ENCODE results near the gene MPPED2.
"Not testable (repeated sequence)": the region's sequence is repeated elsewhere in the genome, so short reads cannot be mapped to it uniquely, and the experiment has no call there.

Gene MPPED2

GRCh38 chr11:30578406-30578805 lies 7.7 kb downstream of the MPPED2 start:
- no peak for DNase-seq

GRCh38 chr11:30573951-30574350 lies 12.2 kb downstream of the MPPED2 start:
- no peak for DNase-seq

GRCh38 chr11:30568931-30569330 lies 17.2 kb downstream of the MPPED2 start:
- DNase-seq, result no peak

- no peak for DNase-seq
Measured at GRCh38 chr11:30567644-30568043, 18.5 kb downstream of the MPPED2 start.

GRCh38 chr11:30567120-30567519 lies 19.0 kb downstream of the MPPED2 start:
- no peak for DNase-seq

- DNase-seq, result no peak
Measured at GRCh38 chr11:30566482-30566881, 19.7 kb downstream of the MPPED2 start.

GRCh38 chr11:30565027-30565426 lies 21.1 kb downstream of the MPPED2 start:
- no peak for DNase-seq

GRCh38 chr11:30561691-30562415 lies 24.3 kb downstream of the MPPED2 start:
- DNase-seq, result no peak

- DNase-seq, result no peak
Measured at GRCh38 chr11:30560206-30561106, 25.7 kb downstream of the MPPED2 start.

- DNase-seq, result no peak
Measured at GRCh38 chr11:30559004-30559403, 27.1 kb downstream of the MPPED2 start.

- not testable (repeated sequence) for DNase-seq
Measured at GRCh38 chr11:30554587-30554986, 31.6 kb downstream of the MPPED2 start.

- DNase-seq, result no peak
Measured at GRCh38 chr11:30553521-30554110, 32.5 kb downstream of the MPPED2 start.

GRCh38 chr11:30552839-30553238 lies 33.3 kb downstream of the MPPED2 start:
- no peak for DNase-seq

GRCh38 chr11:30550022-30550542 lies 36.1 kb downstream of the MPPED2 start:
- DNase-seq, result no peak

GRCh38 chr11:30549565-30549964 lies 36.6 kb downstream of the MPPED2 start:
- DNase-seq, result no peak

GRCh38 chr11:30546334-30546733 lies 39.8 kb downstream of the MPPED2 start:
- DNase-seq, result no peak

- no peak for DNase-seq
Measured at GRCh38 chr11:30545507-30545906, 40.6 kb downstream of the MPPED2 start.

GRCh38 chr11:30543066-30543465 lies 43.1 kb downstream of the MPPED2 start:
- no peak for DNase-seq

GRCh38 chr11:30540781-30541180 lies 45.4 kb downstream of the MPPED2 start:
- no peak for DNase-seq

GRCh38 chr11:30538251-30538650 lies 47.9 kb downstream of the MPPED2 start:
- no peak for DNase-seq

- no peak for DNase-seq
Measured at GRCh38 chr11:30535818-30536217, 50.3 kb downstream of the MPPED2 start.

- no peak for DNase-seq
Measured at GRCh38 chr11:30533445-30533947, 52.7 kb downstream of the MPPED2 start.

GRCh38 chr11:30527566-30527965 lies 58.6 kb downstream of the MPPED2 start:
- DNase-seq, result no peak

Measured in NCI-H1105 (cell line).